HG02623 (cell line): ENCODE data around the gene VAV2.
"Not testable (repeated sequence)": the region's sequence is repeated elsewhere in the genome, so short reads cannot be mapped to it uniquely, and the experiment has no call there.

Experiments used
- ATAC-seq: cut with Tn5 transposase; IDR thresholded peaks from one replicate; pipeline ENCODE4 v1.9.1; 2021; ENCODE audit warnings: moderate library complexity; ENCODE audit not compliant: unreplicated experiment

Gene VAV2

DNA sequence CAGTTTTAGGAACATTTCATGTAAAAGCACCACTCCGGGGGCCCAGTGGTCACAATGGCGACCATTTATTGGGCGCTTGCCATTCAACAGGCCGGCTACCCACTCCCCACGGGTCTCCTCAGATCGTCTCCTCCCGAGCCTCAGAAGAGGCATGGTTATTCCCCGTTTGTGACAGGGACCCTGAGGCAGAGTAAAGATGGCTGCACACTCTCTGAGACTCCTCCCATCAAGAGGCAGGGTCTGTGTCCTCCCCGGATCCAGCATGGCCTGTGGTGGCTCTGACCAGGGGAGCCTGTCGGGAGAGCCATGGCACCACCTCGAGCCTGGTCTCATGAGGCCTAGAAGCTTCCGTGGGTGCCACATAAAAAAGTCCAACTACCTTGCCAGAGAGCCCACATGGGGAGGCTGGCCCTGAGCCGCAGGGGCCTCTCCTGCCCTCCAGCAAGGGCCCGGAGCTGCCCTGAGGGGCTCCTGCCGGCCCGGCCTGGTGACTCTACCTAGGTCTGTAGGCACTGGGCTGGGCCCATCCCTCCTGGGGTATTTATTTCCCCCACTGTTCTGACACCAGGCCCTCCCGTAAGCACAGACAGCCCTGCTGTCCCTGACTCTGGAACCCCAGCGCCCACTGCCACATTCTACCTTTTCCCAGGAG, 90.8 kb downstream of the VAV2 start:
- ATAC-seq: no peak

- no peak for ATAC-seq
Measured at GRCh38 chr9:133897675-133898074, 94.4 kb downstream of the VAV2 start.

DNA sequence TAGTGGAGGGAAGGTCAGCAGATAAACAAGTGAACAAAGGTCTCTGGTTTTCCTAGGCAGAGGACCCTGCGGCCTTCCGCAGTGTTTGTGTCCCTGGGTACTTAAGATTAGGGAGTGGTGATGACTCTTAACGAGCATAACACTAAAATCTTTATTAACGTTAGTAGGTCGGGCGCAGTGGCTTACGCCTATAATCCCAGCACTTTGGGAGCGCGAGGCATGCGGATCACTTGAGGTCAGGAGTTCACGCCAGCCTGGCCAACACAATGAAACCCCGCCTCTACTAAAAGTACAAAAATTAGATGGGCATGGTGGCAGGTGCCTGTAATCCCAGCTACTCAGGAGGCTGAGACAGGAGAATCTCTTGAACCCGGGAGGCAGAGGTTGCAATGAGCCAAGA, 96.1 kb downstream of the VAV2 start:
- ATAC-seq: not testable (repeated sequence)

DNA sequence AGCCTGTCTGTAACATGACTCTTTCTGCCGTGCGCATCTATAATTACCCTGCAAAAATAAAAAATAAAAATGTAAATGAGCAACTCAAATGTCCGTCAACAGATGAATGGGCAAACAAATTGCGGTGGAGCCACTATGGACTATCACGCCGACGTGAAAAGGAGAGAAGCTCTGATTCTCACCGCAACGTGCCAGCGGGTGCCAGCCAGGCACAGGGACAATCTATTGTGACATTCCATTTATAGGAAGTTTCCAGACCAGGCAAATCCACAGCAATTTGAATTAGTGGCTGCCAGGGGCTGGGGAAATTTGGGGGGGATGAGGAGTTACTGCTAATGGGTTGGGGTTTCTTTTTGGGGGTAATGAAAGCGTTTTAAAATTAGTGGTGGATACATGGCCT, 96.8 kb downstream of the VAV2 start:
- no peak for ATAC-seq

DNA sequence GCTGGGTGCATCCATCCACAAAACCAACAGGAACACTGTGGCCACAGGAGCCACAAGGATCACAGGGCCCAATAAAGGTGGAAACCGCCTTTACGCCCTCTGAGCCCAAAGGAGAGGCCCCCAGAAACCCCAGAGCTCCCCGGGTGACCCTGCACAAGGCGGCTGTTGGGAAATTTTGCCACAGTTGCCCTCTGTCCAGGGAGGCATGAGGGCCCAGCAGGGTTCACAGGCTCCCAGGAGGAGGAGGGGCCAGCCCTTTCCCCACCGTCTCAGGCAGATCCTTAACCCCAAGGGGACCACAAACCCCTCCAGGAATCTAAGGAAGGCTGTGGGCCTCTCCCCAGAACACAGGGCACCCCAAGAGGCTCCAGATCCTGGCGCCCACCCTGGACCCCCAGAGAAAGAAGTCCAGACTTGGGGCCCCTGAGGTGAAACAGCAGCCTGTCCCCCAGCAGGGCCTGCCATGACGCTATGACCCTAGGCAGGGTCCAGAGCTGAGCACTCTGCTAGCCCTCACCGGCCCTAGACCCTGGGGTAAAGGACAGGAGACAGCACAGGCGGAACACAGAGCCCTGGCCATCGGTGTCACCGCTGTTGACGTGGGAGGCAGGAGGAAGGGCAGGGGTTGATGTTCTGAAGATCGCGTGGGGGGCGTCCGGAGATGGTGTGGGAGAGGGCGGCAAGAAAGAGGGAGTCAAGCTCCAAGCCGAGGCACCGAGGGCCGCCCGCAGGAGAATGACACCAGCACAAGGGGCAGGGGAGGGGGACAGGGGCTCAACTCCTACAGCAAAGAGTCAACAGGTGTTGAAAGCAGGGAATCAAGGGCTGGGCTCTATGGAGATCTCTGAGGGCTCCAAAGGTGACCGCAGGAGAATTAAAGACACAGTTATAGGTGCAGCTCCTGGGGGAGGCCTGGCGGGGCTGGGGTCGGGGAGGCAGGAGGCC, 97.5 kb downstream of the VAV2 start:
- ATAC-seq: no peak

- ATAC-seq: no peak
Measured at GRCh38 chr9:133893191-133893994, 98.7 kb downstream of the VAV2 start.

GRCh38 chr9:133892193-133892920, 99.8 kb downstream of the VAV2 start:
- ATAC-seq: no peak

DNA sequence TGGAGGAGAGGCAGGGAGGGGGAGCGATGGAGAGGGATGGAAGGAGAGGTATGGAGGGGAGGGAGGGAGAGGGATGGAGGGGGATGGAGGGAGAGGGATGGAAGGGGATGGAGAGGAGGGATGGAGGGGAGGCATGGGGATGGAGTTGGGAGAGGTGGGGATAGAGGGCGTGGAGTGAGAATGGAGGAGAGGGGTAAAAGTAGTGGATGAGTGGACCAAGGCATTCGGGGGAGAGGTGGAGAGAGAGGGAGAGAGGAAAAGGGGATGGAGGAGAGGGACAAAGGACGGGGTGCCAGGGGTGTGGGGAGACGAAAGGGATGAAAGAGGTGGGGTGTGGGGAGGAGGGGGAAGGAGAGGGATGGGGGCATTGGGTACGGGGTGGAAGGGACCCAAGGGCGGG, 100.4 kb downstream of the VAV2 start:
- ATAC-seq: no peak

- no peak for ATAC-seq
Measured at GRCh38 chr9:133890583-133890982, 101.5 kb downstream of the VAV2 start.

GRCh38 chr9:133889584-133890301, 102.4 kb downstream of the VAV2 start:
- ATAC-seq: no peak

- no peak for ATAC-seq
Measured at GRCh38 chr9:133888809-133889491, 103.2 kb downstream of the VAV2 start.

GRCh38 chr9:133888048-133888808, 103.9 kb downstream of the VAV2 start:
- no peak for ATAC-seq

GRCh38 chr9:133887540-133888047, 104.5 kb downstream of the VAV2 start:
- ATAC-seq: no peak

DNA sequence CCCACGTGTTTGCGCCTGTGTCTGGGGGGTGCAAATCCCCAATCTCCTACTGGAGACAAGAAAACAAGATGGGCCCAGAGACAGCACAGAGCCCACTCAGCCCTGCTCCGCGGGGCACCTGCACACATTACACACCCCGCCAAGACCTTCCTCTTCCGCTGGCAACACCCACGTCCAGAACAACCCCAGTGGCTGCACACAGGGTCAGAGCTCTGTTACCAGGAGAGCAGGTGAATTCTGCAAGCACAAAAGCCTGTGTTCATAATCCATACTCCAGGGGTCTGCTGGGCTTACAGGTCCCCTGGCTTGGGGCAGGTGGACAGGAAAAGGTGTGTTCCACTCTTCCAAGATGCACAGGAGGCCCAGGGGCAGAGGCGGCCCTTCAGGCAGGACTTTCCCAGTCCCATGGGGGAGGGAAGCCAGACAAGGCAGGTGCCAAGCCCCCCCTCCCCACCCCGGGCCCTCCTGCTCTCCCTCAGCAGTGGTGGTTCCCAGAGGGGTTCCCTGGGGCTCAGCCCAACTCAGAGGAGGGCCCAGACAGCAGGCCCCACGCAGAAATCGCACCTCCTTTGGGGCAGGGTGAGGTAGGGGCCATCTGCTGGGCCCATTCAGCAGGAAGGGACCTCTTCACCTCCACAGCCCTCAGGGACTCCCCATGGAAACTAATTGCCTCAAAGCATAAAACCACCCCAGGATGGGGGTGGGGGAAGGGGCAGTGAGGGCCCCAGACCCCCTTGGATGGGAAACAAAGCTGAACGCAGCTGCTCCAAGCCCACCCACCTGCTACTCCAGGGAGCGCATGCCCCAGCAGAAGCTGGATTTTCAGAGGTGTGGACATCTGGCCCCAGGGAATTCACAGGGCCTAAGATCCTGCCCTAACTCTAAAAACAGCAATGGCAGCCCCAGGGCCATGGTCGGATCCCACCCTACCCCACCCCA, 105.3 kb downstream of the VAV2 start:
- ATAC-seq: no peak

DNA sequence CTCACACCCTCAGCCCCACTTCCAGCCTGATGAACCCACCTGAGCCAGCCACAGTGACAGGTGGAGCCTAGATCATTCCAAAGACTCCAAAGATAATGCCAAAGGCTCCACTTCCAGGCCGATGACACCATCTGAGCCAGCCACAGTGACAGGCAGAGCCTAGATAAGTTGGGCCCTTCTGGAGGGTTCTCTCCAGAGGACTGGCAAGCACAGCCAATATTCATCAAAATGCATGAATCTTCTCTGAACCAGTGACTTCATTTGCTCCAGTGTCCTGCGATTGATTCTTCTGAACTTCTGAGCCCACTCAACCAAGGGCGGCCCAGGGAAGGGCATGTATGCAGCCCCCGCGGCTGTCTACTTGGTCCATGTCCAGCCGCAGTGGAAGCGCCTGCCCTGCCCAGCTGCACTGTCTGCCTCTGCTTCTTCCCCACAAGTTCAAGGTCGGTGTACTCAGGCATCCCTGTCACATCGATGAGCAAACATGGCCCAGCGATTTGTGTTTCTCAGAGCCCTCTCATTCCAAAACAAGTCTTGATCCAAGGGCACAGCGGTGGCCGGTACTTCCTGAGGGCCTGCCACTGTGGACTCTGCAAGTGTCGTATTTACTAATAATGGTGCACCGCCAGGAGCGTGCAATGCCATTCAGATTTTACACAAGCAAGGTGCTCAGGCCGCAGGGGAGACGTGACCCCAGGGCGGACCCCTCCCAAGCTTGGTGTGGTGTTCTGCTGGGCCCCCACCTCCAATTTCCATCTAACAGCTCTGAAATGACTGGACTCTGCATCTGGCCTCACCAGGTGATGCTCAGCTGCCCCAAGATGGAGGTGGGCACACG, 107.0 kb downstream of the VAV2 start:
- ATAC-seq: no peak

GRCh38 chr9:133882849-133883755, 109.0 kb downstream of the VAV2 start:
- ATAC-seq: no peak
